ENCODE measurements around the gene BRINP3.

BRINP3 gene

DNA sequence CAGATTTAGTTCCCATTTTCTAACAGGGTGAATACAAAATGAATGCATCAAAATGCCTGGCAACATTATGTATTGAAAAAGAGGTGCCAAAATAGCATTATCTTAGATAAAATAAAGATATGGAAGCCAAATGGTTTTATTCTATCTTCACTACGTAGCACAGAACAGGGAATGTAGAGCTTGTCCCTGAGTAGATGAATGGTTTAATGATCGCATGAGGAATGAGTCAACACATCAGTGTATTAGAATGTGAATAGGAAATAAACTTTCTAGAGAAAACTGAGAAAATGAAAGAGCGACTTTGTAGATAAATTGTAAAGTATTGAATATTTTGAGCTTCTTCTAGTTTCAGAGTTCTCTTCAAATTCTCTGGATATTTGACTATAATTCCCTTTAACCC, 74.3 kb downstream of the BRINP3 start:
- Mint-ChIP-seq H3K27ac (no peak overlapping the region), H3K9me3 (peaks cover 5% of the 10 kb centered on the region), H3K4me1 (no peaks in the 10 kb centered on the region), H3K27me3 (no peaks in the 10 kb centered on the region), H3K36me3 (no peaks in the 10 kb centered on the region), H3K4me3 (no peak overlapping the region)
- no peak for DNase-seq
- CTCF ChIA-PET = no interaction called here

DNA sequence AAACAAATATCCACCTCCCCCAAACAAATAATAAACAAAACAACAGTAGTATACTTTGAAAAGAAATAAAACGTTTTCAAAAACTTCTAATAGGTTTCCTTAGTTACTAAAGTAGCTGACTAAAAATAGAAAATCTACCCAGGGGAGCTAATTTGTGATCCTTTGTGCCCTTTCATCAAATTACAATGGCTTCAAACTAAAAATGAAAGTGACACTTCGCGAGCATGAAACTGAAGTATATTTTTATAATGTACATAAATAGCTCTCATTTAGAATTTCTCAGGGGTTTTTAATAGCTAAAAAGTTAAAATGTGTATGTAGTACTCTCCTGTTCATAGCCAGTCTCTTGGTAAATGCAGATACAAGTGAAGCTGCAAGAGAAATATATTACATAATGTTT, 78.4 kb downstream of the BRINP3 start:
- Mint-ChIP-seq H3K27ac (no peak overlapping the region), H3K4me3 (no peak overlapping the region), H3K27me3 (no peaks in the 10 kb centered on the region), H3K4me1 (no peaks in the 10 kb centered on the region), H3K9me3 (peaks cover 5% of the 10 kb centered on the region), H3K36me3 (no peaks in the 10 kb centered on the region)
- CTCF ChIA-PET = no interaction called here
- no peak for DNase-seq

DNA sequence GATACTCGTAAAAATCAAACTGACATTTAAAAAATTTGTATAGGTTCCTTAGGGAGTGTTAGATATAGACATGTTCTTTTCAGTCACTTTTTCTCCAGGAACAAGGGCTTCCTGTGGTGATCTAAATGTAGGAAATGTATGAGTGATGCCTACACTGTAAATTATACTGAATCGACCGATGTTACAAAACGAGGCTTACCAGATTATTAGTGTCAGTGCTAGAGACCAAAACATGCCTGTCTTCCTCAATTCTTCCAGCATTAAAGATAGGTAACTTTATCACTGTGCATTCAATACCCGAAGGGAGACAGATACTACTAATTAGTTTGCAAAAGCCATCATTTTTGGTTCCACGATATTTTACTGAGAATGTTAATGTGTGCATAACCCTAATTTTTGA, 86.1 kb downstream of the BRINP3 start:
- Mint-ChIP-seq H3K27me3 (no peaks in the 10 kb centered on the region), H3K4me3 (no peak overlapping the region), H3K4me1 (no peaks in the 10 kb centered on the region), H3K36me3 (no peaks in the 10 kb centered on the region), H3K27ac (no peak overlapping the region), H3K9me3 (peaks cover 1% of the 10 kb centered on the region)
- CTCF ChIA-PET = no interaction called here
- no peak for DNase-seq

DNA sequence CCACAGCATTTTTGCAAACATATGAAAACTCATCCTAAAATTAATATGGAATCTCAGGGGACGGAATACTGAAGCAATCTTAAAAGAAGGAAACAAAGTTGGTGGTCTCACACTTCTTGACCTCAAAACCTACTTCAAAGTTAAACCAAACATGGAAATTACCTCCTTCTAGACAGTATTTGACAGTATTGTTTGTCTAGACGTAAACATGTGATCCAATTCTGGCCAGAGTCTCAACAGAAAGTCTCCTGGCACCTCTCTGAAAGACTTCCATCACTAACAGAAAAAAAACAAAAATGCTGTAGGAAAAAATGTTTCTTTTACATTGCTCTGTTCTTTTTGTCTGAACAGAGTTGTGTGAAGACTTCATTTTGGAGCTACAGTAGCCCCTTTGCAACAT, 99.7 kb downstream of the BRINP3 start:
- Mint-ChIP-seq H3K27ac (no peak overlapping the region), H3K36me3 (no peaks in the 10 kb centered on the region), H3K9me3 (no peaks in the 10 kb centered on the region), H3K4me3 (no peak overlapping the region), H3K27me3 (no peaks in the 10 kb centered on the region), H3K4me1 (no peaks in the 10 kb centered on the region)
- CTCF ChIA-PET = no interaction called here
- no peak for DNase-seq

DNA sequence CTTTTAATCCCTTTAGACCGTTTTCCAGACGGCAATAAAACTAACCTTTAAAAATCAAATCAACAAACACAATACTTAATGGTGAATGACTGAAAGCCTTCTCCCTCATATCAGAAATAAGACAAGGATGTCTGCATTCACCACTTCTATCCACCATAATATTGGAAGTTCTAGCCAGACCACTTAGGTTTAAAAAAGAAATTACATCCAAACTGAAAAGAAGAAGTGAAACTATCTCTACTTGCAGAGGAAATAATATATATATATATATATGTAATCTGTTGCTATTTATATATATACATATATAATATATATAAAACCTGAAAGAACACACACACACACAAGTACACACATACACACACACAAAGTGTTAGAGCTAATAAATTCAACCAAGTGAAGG, 100.4 kb downstream of the BRINP3 start:
- no peaks in the 10 kb centered on the region for H3K4me1 Mint-ChIP-seq
- no peaks in the 10 kb centered on the region for H3K27me3 Mint-ChIP-seq
- no peak for DNase-seq
- H3K9me3 Mint-ChIP-seq = no peaks in the 10 kb centered on the region
- no peak overlapping the region for H3K4me3 Mint-ChIP-seq
- no peak overlapping the region for H3K27ac Mint-ChIP-seq
- CTCF ChIA-PET = no interaction called here
- no peaks in the 10 kb centered on the region for H3K36me3 Mint-ChIP-seq

DNA sequence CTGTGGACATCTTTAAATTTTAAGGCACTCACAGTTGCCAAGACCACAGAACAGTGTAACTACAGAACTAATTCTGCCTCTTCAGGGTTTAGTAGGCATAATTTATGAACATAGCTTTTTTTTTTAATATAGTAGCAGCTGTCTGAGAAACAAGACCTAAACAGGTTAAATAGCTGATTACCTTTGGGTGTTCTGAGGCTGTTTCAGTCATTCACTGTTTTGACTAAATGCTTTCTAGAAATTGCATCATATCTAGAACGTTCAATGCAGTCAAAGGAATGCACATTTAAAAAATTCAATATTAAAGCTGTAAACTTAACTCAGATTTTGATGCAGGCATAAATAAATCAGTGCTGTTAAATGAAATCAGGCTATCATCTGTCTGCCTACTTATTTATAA, 101.6 kb downstream of the BRINP3 start:
- Mint-ChIP-seq H3K9me3 (no peaks in the 10 kb centered on the region), H3K4me1 (no peaks in the 10 kb centered on the region), H3K27ac (no peak overlapping the region), H3K36me3 (no peaks in the 10 kb centered on the region), H3K4me3 (no peak overlapping the region), H3K27me3 (no peaks in the 10 kb centered on the region)
- no peak for DNase-seq
- CTCF ChIA-PET = no interaction called here

DNA sequence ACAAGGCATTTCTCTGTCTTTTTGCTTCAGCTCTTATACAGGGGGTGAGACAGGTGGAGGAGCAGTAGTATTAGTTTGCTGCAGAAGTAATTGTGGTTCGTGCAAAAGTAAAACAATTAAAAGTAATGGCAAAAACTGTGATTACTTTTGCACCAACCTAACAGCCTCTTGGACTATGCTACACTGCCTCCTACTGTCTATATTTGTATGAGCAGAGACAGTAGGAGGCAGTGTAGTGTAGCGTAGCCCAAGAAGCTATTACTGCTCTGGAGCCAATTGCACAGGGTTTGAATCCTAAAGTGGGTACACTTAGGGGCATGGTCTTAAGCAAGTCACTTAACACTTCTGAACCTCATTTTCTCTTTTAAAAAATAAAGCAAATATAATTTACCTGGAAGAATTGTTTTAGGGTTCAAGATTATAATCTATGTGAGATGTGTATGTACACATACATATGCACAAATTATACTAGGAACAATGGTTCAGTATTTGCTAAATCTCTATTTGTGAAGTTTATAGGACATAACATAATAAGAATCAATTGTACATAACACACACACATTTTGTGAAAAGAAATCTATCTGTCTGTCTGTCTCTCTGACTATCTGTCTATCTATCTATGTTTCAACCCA, 103.8 kb downstream of the BRINP3 start:
- no peak overlapping the region for H3K4me3 Mint-ChIP-seq
- no peaks in the 10 kb centered on the region for H3K36me3 Mint-ChIP-seq
- H3K27me3 Mint-ChIP-seq = no peaks in the 10 kb centered on the region
- CTCF ChIA-PET = no interaction called here
- no peaks in the 10 kb centered on the region for H3K9me3 Mint-ChIP-seq
- no peaks in the 10 kb centered on the region for H3K4me1 Mint-ChIP-seq
- DNase-seq = no peak
- no peak overlapping the region for H3K27ac Mint-ChIP-seq

DNA sequence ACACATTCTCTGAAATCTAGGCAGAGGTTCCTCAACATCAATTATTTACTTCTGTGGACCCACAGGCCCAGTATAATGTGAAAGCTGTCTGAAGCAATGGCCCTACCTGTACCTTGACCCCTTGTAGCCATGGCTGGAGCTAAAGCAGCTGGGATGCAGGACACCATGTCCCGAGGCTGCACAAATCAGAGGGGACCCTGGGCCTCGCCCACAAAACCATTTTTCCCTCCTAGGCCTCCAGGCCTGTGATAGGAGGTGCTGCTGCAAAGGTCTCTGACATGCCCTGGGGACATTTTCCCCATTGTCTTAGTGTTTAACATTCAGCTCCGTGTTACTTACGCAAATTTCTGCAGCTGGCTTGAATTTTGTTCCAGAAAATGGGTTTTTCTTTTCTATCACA, 110.5 kb downstream of the BRINP3 start:
- no peaks in the 10 kb centered on the region for H3K36me3 Mint-ChIP-seq
- no peak overlapping the region for H3K4me3 Mint-ChIP-seq
- no peaks in the 10 kb centered on the region for H3K27me3 Mint-ChIP-seq
- no peak for DNase-seq
- CTCF ChIA-PET = no interaction called here
- no peak overlapping the region for H3K27ac Mint-ChIP-seq
- H3K9me3 Mint-ChIP-seq = peaks cover 21% of the 10 kb centered on the region
- no peaks in the 10 kb centered on the region for H3K4me1 Mint-ChIP-seq

DNA sequence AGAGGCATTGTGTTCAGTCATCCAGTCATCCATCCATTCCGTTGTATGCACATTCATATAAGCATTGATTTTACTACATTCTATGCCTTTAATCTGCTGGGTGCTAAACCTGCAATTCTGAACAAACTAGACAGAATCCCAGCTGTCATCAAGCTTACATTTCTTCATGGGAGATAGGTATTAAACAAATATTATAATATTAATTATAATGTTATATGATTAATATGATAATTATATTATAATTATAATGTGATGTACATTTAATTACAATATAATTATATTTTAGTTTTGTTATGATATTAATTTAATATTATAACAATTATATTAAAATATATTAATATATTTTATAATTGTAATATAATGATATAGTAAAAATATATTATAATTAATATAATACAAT, 112.4 kb downstream of the BRINP3 start:
- DNase-seq = no peak
- Mint-ChIP-seq H3K27ac (no peak overlapping the region), H3K4me3 (no peak overlapping the region), H3K4me1 (no peaks in the 10 kb centered on the region), H3K9me3 (peaks cover 27% of the 10 kb centered on the region), H3K27me3 (no peaks in the 10 kb centered on the region), H3K36me3 (no peaks in the 10 kb centered on the region)
- CTCF ChIA-PET = no interaction called here

DNA sequence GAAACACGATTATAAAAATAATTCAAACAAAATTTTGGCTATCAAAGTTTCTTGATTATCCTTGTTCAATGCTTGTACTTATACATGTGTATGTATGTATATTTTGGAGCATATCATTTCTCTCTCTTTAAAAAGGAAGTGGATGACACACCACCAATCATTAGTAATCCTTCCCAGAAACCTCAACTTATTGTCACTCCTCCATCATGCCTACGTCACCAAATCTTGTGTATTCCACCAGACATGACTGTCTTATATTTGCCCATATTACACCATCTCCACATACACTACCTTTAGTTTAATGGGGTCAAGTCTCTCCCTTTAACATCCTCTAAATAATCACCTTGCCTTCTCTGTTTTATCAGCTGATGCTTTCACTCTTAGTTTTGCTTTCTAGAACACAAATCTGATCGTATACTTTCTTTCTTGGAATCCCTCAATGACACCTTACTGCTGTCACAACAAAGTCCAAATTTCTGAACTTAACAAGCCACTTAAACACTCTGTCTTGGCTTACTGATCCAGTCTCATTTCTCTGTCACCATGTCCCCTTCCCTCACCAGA, 124.0 kb downstream of the BRINP3 start:
- CTCF ChIA-PET = no interaction called here
- H3K4me3 Mint-ChIP-seq = no peak overlapping the region

DNA sequence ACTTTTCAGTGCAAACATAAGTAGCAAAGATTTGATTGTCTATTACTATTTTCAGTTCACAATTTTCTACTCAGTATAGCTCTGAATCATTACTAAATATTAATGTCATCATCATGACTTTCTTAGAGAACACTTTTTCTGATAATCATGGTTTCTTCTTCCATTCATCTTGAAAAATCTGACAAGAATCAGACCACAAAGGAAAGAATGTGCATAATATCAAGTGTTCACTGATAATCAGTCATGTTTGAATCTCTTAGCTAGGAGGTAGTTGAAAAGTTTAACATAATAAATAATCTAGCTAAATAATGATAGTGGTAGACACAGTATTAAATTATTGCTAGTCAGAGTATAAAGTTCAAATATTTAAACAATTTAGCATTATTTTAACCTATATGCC, 133.2 kb downstream of the BRINP3 start:
- CTCF ChIA-PET = no interaction called here
- H3K4me3 Mint-ChIP-seq = no peak overlapping the region

More for the DNA sequence above, 124.0 kb downstream of the BRINP3 start:
- no peak for DNase-seq
- Mint-ChIP-seq H3K36me3 (no peaks in the 10 kb centered on the region), H3K27me3 (no peaks in the 10 kb centered on the region), H3K27ac (no peak overlapping the region), H3K9me3 (peaks cover 2% of the 10 kb centered on the region), H3K4me1 (no peaks in the 10 kb centered on the region)

DNA sequence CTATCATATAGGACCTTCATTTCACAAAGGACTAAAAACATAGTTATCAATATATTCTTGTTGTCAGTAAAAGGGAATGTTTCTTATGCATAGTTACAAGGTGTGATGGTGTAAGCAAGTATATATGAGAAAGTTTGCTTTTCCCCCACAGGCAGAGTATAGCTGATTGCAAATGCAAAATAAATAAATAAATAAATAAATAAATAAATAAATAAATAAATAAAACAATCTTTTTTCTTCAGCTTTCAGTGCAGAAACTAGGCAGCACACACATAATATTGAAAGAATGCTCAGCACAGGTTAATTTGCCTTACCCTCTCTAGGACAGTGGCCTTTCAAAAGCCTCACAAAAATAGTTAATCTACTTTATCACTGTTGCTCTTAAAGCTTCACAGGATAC, 138.8 kb downstream of the BRINP3 start:
- Mint-ChIP-seq H3K36me3 (no peaks in the 10 kb centered on the region), H3K9me3 (peaks cover 6% of the 10 kb centered on the region), H3K27me3 (no peaks in the 10 kb centered on the region), H3K4me3 (no peak overlapping the region), H3K4me1 (no peaks in the 10 kb centered on the region), H3K27ac (no peak overlapping the region)
- CTCF ChIA-PET = no interaction called here
- no peak for DNase-seq

More for the DNA sequence above, 133.2 kb downstream of the BRINP3 start:
- no peak for DNase-seq
- Mint-ChIP-seq H3K36me3 (no peaks in the 10 kb centered on the region), H3K9me3 (no peaks in the 10 kb centered on the region), H3K27ac (no peak overlapping the region), H3K27me3 (no peaks in the 10 kb centered on the region), H3K4me1 (no peaks in the 10 kb centered on the region)

DNA sequence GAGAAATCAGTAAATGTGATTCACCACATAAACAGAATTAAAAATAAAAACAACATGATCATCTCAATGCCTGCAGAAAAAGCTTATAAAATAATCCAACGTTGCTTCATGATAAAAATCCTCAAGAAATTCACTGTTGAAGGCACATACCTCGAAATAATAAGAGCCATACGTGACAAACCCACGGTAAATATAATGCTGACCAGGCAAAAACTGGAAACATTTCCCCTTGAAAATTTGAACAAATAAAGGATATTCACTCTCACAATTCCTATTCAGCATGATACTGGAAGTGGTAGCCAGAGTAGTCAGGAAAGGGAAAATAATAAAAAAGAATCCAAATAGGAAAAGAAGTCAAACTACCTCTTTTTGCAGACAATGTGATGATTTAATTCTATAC, 148.8 kb downstream of the BRINP3 start:
- H3K27me3 Mint-ChIP-seq = no peaks in the 10 kb centered on the region
- no peak for DNase-seq
- H3K9me3 Mint-ChIP-seq = peaks cover 17% of the 10 kb centered on the region
- H3K4me1 Mint-ChIP-seq = no peaks in the 10 kb centered on the region
- no peaks in the 10 kb centered on the region for H3K36me3 Mint-ChIP-seq
- no peak overlapping the region for H3K27ac Mint-ChIP-seq
- no peak overlapping the region for H3K4me3 Mint-ChIP-seq
- CTCF ChIA-PET = no interaction called here

DNA sequence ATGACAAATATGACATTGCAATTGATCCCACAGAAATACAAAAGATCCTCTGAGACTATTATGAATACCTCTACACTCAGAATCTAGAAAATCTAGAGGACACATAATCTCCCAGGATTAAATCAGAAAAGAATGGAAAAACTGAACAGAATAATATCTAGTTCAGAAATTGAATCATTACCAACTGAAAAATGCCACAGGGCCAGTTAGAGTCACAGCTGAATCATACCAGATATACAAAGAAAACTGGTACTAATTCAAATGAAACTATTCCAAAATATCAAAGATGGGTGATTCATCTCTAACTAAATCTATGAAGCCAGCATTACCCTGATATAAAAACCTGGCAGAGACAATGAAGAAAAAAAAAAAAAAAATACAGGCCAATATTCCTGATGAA, 149.3 kb downstream of the BRINP3 start:
- CTCF ChIA-PET = no interaction called here
- Mint-ChIP-seq H3K27me3 (no peaks in the 10 kb centered on the region), H3K4me1 (no peaks in the 10 kb centered on the region), H3K9me3 (peaks cover 17% of the 10 kb centered on the region), H3K4me3 (no peak overlapping the region), H3K27ac (no peak overlapping the region), H3K36me3 (no peaks in the 10 kb centered on the region)
- DNase-seq = no peak

DNA sequence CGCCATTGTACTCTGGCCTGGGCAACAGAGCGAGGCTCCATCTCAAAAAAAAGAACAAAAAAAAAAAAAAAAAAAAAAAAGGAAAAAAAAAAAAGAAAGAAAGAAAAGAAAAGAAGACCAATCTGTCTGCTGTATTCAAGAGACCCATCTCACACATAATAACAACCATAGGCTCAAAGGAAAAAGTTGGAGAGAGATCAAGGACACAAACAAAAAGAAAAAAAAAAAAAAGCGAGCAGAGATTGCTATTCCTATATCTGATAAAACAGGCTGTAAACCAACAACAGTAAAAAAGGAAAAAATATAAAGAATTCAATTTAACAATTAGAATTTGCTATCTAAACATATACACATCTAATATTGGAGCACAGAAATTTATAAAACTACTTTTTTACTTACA, 150.4 kb downstream of the BRINP3 start:
- no peak overlapping the region for H3K27ac Mint-ChIP-seq
- CTCF ChIA-PET = no interaction called here
- no peaks in the 10 kb centered on the region for H3K36me3 Mint-ChIP-seq
- H3K4me1 Mint-ChIP-seq = no peaks in the 10 kb centered on the region
- H3K4me3 Mint-ChIP-seq = no peak overlapping the region
- H3K9me3 Mint-ChIP-seq = peaks cover 12% of the 10 kb centered on the region
- DNase-seq = no peak
- no peaks in the 10 kb centered on the region for H3K27me3 Mint-ChIP-seq

DNA sequence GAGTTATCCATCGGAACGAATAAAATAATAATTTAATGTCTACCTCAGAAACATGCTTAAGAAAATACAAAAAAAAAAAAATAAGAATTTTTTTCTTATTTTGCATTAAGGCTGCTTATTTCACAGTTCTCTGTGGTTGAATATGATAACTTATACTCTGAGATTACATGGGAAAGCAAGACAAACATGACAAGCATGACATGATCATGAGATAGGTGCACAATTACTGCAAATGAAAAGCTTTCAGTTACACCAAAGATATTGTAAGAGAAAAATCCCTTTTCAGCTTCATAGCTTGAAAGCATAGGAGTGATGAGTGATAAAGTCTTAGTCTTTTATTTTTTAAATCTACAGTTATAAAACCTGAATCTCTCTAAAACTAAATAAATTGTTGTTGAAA, 154.1 kb downstream of the BRINP3 start:
- CTCF ChIA-PET = no interaction called here
- no peak overlapping the region for H3K4me3 Mint-ChIP-seq
- DNase-seq = no peak
- H3K36me3 Mint-ChIP-seq = no peaks in the 10 kb centered on the region
- H3K27me3 Mint-ChIP-seq = no peaks in the 10 kb centered on the region
- H3K4me1 Mint-ChIP-seq = no peaks in the 10 kb centered on the region
- peaks cover 14% of the 10 kb centered on the region for H3K9me3 Mint-ChIP-seq
- no peak overlapping the region for H3K27ac Mint-ChIP-seq
